Measurements from ENCODE around the gene LRRC25. TPM values are rescaled to one million over a fixed set of nuclear protein-coding genes. Genes with fewer than 3 reads are reported as not detected.

Gene LRRC25
- total RNA-seq, 2 experiments from 2014 or later, result 0.98 to 4.1 TPM

DNA sequence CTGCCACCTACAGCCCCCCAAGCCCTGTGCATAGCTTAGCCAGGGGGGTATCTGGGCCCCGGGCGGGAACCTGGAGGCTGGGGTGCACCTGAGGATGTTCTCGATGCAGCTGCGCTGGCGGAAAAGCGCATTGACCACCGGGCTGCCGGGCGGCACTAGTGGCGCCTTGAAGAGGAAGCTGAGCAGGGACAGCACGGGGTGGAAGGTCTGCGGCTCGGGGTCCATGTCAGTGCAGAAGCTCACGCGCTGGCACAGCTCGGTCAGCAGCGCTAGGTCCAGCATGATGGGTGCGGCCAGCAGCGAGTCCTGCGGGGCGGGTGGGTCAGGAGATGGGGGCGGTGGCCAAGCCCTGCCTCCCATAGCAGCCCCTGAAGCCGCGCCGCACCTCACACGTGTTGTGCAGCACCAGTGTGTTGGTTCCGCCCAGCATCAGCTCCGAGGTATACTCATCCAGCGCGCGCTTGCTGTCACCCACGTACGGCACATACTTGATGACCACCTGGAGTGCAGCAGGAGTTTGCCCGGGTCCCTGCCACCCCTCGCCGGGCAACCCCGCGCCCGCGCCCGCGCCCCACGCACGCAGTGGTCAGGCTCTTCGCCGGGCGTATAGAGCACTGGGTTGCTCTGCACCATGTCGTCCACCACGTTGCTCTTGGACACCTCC, 37.9 kb upstream of the LRRC25 start:
- Histone ChIP-seq H4K20me1 (ENCODE audit: insufficient read depth, low read length) (no peaks in the 10 kb centered on the region), H3K27ac (ENCODE audit: low read depth, low read length, poor library complexity, severe bottlenecking) (no peak overlapping the region), H3K9me2 (ENCODE audit: insufficient read depth, low read length) (no peaks in the 10 kb centered on the region), H3K36me3 (ENCODE audit: insufficient read depth, low read length) (no peaks in the 10 kb centered on the region), H2AFZ (ENCODE audit: low read length) (no peak overlapping the region), H3K4me1 (ENCODE audit: insufficient read depth, low read length, poor library complexity, severe bottlenecking) (peaks cover 20% of the 10 kb centered on the region), H3K79me2 (ENCODE audit: insufficient read depth, low read depth, low read length) (no peaks in the 10 kb centered on the region), H3K4me2 (ENCODE audit: low read length) (no peak overlapping the region), H3K4me3 (ENCODE audit: low read depth, low read length, poor library complexity, severe bottlenecking) (no peak overlapping the region), H3K9me3 (ENCODE audit: low read length) (no peaks in the 10 kb centered on the region)
- no peak for TF ChIP-seq EZH2phosphoT487 (IDR thresholded peaks at IDR 0.05; ENCODE audit: borderline replicate concordance, low read depth, low read length)
- TF ChIP-seq, protein P1, sequence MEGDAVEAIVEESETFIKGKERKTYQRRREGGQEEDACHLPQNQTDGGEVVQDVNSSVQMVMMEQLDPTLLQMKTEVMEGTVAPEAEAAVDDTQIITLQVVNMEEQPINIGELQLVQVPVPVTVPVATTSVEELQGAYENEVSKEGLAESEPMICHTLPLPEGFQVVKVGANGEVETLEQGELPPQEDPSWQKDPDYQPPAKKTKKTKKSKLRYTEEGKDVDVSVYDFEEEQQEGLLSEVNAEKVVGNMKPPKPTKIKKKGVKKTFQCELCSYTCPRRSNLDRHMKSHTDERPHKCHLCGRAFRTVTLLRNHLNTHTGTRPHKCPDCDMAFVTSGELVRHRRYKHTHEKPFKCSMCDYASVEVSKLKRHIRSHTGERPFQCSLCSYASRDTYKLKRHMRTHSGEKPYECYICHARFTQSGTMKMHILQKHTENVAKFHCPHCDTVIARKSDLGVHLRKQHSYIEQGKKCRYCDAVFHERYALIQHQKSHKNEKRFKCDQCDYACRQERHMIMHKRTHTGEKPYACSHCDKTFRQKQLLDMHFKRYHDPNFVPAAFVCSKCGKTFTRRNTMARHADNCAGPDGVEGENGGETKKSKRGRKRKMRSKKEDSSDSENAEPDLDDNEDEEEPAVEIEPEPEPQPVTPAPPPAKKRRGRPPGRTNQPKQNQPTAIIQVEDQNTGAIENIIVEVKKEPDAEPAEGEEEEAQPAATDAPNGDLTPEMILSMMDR (conservative IDR thresholded peaks at IDR 0.05; ENCODE audit: low read length), result no peak
- no TSS peak for BruUV-seq (replicated peaks)
- intact Hi-C loops (cut with micrococcal nuclease; ENCODE audit: unreplicated experiment), result no loop called here
- POLR2A ChIA-PET, result no interaction called here
- CTCF ChIA-PET (ENCODE audit: unreplicated experiment), result no interaction called here
- no peak for DNase-seq (ENCODE audit: low spot score)

DNA sequence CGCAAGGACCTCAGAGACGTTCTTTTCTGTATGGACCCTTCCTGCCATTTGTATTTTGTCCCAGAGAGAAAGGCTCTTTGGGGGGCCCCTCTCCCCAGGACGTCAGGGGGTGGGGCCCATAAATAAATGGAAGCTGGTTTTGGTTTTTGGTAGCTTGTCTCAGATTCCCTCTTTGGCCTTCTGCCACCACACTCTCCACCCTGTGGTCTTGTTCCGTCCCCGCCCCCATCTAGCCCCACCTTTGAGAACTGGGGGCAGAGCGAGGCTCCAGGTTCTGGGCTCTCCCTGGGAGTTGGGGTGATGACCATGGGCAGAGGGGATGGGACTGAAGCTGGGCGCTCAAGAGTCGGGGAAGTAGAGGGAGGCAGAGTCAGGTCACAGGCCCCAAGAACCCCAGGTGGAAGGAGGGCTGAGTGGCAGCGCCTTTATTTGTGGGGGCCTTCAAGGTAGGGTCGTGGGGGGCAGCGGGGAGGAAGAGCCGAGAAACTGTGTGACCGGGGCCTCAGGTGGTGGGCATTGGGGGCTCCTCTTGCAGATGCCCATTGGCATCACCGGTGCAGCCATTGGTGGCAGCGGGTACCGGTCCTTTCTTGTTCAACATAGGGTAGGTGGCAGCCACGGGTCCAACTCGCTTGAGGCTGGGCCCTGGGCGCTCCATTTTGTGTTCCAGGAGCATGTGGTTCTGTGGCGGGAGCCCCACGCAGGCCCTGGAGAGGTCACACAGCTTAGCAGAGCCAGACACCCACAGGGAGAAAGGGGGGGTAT, 37.2 kb upstream of the LRRC25 start:
- no peak for TF ChIP-seq EZH2phosphoT487 (IDR thresholded peaks at IDR 0.05; ENCODE audit: borderline replicate concordance, low read depth, low read length)
- TF ChIP-seq, protein P1 (conservative IDR thresholded peaks at IDR 0.05; ENCODE audit: low read length), result no peak
- no peak for DNase-seq (ENCODE audit: low spot score)
- H3K9me3 ChIP-seq (ENCODE audit: low read length), result no peaks in the 10 kb centered on the region
- H3K4me3 ChIP-seq (ENCODE audit: low read depth, low read length, poor library complexity, severe bottlenecking), result no peak overlapping the region
- H3K36me3 ChIP-seq (ENCODE audit: insufficient read depth, low read length), result no peaks in the 10 kb centered on the region
- peaks cover 26% of the 10 kb centered on the region for H3K4me1 ChIP-seq (ENCODE audit: insufficient read depth, low read length, poor library complexity, severe bottlenecking)
- ChIA-PET CTCF (ENCODE audit: unreplicated experiment) (no interaction called here), POLR2A (no interaction called here)
- H3K9me2 ChIP-seq (ENCODE audit: insufficient read depth, low read length), result no peaks in the 10 kb centered on the region
- intact Hi-C loops (cut with micrococcal nuclease; ENCODE audit: unreplicated experiment), result no loop called here
- H2AFZ ChIP-seq (ENCODE audit: low read length), result no peak overlapping the region
- no TSS peak for BruUV-seq (replicated peaks)
- no peak overlapping the region for H3K4me2 ChIP-seq (ENCODE audit: low read length)
- no peaks in the 10 kb centered on the region for H4K20me1 ChIP-seq (ENCODE audit: insufficient read depth, low read length)
- H3K79me2 ChIP-seq (ENCODE audit: insufficient read depth, low read depth, low read length), result no peaks in the 10 kb centered on the region
- no peak overlapping the region for H3K27ac ChIP-seq (ENCODE audit: low read depth, low read length, poor library complexity, severe bottlenecking)

Measured in OCI-LY7 (cell line).